Activated CD4-positive, alpha-beta T cell treated with anti-CD3 and anti-CD28 coated beads, Interleukin-2, amount 10 ng/mL, durations not matched to agents 24 days and 14 days (primary cell): ENCODE data around the gene ZNF862. TPM values are rescaled to one million over a fixed set of nuclear protein-coding genes. Genes with fewer than 3 reads are reported as not detected.

ENCODE experiments used
- DNase-seq: peaks from one replicate; pipeline ENCODE4 v3.0.0; 2022
- H3K27ac Mint-ChIP-seq: one replicate; pipeline ENCODE4 v1.8.0; 2022; ENCODE audit warnings: mild to moderate bottlenecking, mixed read lengths
- H3K27me3 Mint-ChIP-seq: one replicate; pipeline ENCODE4 v1.8.0; 2022; ENCODE audit warnings: mixed read lengths
- H3K36me3 Mint-ChIP-seq: one replicate; pipeline ENCODE4 v1.8.0; 2022; ENCODE audit warnings: low read depth, mild to moderate bottlenecking, mixed read lengths
- H3K4me1 Mint-ChIP-seq: one replicate; pipeline ENCODE4 v1.8.0; 2021; ENCODE audit warnings: mixed read lengths
- H3K4me3 Mint-ChIP-seq: one replicate; pipeline ENCODE4 v1.8.0; 2022; ENCODE audit warnings: mild to moderate bottlenecking, moderate library complexity, mixed read lengths
- H3K9me3 Mint-ChIP-seq: one replicate; pipeline ENCODE4 v1.8.0; 2021; ENCODE audit warnings: mixed read lengths
- intact Hi-C: fragments of 100-400 bp; cut with micrococcal nuclease; formaldehyde crosslinking; loops from one replicate; pipeline ENCODE4 v1.15.1; 2023
- total RNA-seq: library from RNA; stranded (reverse); gene quantifications from 2 replicates; pipeline ENCODE4 v1.2.3, GENCODE V29; 2022

The ZNF862 gene
- total RNA-seq, 1 donor from 2014 or later = 16.6 TPM

DNA sequence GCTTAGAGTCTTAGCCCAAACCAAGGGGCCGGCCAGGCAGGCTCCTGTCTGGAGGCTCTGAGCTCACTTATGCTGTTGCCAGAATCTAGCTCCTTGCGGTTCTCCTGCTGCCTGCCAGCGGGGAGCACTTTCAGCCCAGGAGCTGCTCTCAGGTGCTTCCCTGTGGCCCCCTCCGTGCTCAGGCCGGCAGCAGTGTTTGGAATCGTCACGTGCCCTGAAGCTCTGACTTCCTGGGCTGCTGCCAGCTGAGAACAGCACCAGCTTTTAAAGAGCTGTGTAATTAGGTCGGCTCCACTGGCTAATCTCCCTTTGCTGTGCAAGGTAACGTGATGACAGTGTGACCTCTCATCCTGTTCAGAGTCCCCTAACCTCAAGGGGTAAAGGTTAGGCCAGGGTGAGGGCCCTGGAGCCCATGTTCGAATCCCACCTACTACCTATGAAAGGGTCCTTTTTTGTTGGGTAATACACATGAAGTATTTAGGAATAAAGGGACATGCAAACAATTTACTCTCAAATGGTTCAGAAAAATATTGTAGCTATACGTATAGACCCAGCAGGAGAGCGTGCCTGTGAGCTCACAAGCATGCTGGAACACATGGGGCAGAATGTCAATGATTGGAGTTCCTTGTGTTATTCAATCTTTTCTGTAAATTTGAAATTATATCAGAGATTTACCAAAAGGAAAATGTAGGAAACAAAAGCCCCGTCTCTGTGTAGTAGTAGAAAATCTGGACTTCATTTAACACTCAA lies 16.6 kb downstream of the ZNF862 start:
- intact Hi-C loops = no loop called here
- Mint-ChIP-seq H3K4me1 (peaks cover 35% of the 10 kb centered on the region), H3K27ac (peak overlapping the region; percentile 41), H3K9me3 (no peaks in the 10 kb centered on the region), H3K27me3 (no peaks in the 10 kb centered on the region), H3K36me3 (peaks cover 19% of the 10 kb centered on the region), H3K4me3 (no peak overlapping the region)
- no peak for DNase-seq

DNA sequence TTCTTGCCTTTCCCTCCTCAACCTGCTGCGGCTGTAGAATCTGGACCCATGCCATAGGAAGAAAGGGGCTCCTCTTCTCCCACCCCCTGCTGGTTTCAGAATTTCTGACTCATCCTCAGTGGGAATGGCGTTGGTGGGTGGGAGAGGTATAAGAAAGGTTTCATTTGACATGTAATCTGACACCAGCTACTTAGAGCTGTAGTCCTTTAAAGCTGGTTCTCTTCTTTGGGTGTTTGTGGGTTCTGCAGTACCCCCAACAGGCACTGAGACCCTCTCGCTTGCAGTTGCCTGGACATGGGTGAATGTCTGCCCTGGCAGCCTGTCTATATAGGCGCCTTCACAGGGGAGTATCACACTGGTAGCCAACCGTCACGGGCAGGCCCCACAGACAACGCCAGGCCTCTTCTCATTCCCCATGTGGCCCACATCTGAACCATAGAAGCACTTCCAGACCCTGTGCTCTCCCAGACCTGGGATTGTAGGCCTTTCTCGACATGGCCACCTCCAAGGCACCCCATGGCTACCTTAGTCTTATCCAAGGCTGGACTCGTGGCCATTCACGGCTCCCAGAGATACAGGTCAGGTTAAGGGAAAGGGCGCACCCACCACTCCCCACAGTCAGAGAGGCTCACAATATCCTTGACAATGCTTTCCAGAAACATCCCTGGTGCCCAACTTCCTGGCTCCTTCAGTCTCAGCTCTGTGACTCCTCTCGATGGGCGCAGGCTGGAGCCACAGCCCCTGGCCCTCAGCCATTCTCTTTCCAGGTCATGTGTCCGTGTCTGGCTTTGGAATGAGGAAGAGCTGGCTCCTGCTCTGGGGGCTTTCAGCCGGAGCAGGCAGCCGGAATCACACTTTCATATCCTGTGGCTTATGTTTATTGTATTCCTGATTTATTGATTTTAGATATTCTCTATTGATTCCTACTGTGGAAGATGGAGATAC lies 17.5 kb downstream of the ZNF862 start:
- Mint-ChIP-seq H3K4me3 (peak overlapping the region; percentile 33), H3K36me3 (peaks cover 26% of the 10 kb centered on the region), H3K4me1 (peaks cover 33% of the 10 kb centered on the region), H3K9me3 (no peaks in the 10 kb centered on the region), H3K27me3 (no peaks in the 10 kb centered on the region), H3K27ac (no peak overlapping the region)
- DNase-seq = no peak
- intact Hi-C loops = loop anchor here (2.0 kb wide), 1 partner anchor 15 kb away; no protein-coding TSS in a partner anchor

DNA sequence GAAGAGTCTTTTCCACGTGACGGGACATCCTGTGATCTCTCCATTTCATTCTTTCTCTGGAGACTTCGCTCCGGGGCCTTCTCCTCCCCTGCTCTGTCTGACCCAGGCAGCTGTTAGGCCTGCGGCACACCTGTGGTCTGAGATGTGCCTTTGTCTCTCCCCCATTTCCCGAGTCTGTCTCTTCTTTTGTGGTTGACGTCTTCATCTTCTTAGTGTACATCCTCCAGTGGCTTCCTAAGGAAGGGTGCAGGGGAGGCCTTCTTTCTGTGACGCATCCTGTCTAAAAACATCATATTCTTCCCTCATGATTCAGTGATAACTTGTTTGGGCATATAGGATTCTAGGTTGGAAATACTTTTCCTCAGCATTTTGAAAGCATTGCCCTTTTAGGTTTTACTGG lies 18.4 kb downstream of the ZNF862 start:
- no peaks in the 10 kb centered on the region for H3K27me3 Mint-ChIP-seq
- H3K36me3 Mint-ChIP-seq = peaks cover 33% of the 10 kb centered on the region
- peaks cover 33% of the 10 kb centered on the region for H3K4me1 Mint-ChIP-seq
- H3K9me3 Mint-ChIP-seq = no peaks in the 10 kb centered on the region
- intact Hi-C loops = loop anchor here (2.0 kb wide), 1 partner anchor 14 kb away; no protein-coding TSS in a partner anchor
- peak overlapping the region; percentile 74 for H3K4me3 Mint-ChIP-seq
- peak overlapping the region; percentile 54 for H3K27ac Mint-ChIP-seq
- peak; percentile 79 for DNase-seq

DNA sequence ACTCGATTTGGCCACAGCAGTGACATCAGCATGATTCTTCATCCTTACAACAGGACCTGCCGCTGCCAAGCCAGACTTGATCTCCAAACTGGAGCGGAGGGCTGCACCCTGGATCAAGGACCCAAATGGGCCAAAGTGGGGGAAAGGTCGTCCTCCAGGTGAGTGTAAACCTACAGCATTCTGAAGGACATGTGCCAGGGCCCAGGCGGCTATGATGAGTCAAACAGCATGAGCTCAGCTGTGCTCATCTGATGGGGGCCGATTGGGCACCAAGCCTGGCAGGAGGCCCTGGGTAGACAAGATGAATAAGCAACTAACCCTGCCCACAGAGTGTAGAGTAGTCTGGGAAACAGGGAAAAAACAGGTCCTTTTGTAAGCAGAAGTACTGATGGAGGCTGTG lies 21.2 kb downstream of the ZNF862 start:
- Mint-ChIP-seq H3K4me1 (peaks cover 38% of the 10 kb centered on the region), H3K27me3 (no peaks in the 10 kb centered on the region), H3K36me3 (peaks cover 35% of the 10 kb centered on the region), H3K4me3 (no peak overlapping the region), H3K27ac (no peak overlapping the region), H3K9me3 (no peaks in the 10 kb centered on the region)
- no peak for DNase-seq
- intact Hi-C loops = no loop called here

DNA sequence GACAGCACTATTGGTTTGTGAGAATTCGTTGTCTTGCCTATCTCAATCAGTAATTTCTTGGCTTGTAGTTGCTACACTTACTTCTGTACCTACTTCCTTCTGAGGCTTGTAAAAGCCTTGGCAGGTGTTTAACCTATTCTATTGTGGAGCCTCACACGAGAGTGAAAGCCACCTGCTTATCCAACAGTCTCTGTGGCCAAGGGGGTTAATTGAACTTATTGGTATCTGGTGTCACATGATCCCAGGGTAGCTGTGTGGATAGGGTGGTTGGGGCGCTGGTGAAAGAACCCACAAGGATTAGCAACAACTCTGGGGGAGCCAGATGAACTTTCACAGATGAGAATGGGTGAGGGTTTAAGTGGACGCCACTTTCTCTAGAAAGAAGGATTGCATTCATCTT lies 21.7 kb downstream of the ZNF862 start:
- H3K27ac Mint-ChIP-seq = no peak overlapping the region
- no peaks in the 10 kb centered on the region for H3K27me3 Mint-ChIP-seq
- H3K36me3 Mint-ChIP-seq = peaks cover 36% of the 10 kb centered on the region
- no peak for DNase-seq
- intact Hi-C loops = no loop called here
- no peak overlapping the region for H3K4me3 Mint-ChIP-seq
- H3K9me3 Mint-ChIP-seq = no peaks in the 10 kb centered on the region
- H3K4me1 Mint-ChIP-seq = peaks cover 37% of the 10 kb centered on the region

DNA sequence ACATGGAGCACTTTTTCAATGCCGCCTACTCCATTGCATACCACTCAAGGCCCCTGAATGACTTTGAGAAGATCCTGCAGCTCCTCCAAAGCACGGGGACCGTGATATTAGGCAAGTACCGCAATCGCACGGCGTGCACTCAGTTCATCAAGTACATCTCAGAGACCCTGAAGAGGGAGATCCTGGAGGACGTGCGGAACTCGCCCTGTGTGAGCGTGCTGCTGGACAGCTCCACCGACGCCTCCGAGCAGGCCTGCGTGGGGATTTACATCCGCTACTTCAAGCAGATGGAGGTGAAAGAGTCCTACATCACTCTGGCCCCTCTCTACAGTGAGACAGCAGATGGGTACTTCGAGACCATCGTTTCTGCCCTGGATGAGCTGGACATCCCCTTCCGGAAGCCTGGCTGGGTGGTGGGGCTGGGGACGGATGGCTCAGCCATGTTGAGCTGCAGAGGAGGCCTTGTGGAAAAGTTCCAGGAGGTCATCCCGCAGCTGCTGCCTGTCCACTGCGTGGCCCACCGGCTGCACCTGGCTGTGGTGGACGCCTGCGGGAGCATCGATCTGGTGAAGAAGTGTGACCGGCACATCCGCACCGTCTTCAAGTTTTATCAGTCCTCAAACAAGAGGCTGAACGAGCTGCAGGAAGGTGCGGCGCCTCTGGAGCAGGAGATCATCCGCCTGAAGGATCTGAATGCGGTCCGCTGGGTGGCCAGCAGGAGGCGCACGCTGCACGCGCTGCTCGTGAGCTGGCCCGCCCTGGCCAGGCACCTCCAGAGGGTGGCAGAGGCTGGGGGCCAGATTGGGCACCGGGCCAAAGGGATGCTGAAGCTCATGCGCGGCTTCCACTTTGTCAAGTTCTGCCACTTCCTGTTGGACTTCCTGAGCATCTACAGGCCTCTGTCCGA lies 22.9 kb downstream of the ZNF862 start:
- Mint-ChIP-seq H3K4me3 (no peak overlapping the region), H3K9me3 (no peaks in the 10 kb centered on the region), H3K36me3 (peaks cover 38% of the 10 kb centered on the region), H3K4me1 (peaks cover 38% of the 10 kb centered on the region), H3K27me3 (no peaks in the 10 kb centered on the region), H3K27ac (no peak overlapping the region)
- intact Hi-C loops = no loop called here
- peak; percentile 71 for DNase-seq

DNA sequence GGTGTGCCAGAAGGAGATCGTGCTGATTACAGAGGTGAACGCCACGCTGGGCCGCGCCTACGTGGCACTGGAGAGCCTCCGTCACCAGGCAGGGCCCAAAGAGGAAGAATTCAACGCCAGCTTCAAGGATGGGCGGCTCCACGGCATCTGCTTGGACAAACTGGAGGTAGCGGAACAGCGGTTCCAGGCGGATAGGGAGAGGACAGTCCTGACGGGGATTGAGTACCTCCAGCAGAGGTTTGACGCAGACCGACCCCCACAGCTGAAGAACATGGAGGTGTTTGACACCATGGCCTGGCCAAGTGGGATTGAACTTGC lies 23.5 kb downstream of the ZNF862 start:
- peaks cover 38% of the 10 kb centered on the region for H3K4me1 Mint-ChIP-seq
- no peak overlapping the region for H3K27ac Mint-ChIP-seq
- H3K27me3 Mint-ChIP-seq = no peaks in the 10 kb centered on the region
- no peak overlapping the region for H3K4me3 Mint-ChIP-seq
- no peaks in the 10 kb centered on the region for H3K9me3 Mint-ChIP-seq
- DNase-seq = no peak
- intact Hi-C loops = no loop called here
- peaks cover 34% of the 10 kb centered on the region for H3K36me3 Mint-ChIP-seq

DNA sequence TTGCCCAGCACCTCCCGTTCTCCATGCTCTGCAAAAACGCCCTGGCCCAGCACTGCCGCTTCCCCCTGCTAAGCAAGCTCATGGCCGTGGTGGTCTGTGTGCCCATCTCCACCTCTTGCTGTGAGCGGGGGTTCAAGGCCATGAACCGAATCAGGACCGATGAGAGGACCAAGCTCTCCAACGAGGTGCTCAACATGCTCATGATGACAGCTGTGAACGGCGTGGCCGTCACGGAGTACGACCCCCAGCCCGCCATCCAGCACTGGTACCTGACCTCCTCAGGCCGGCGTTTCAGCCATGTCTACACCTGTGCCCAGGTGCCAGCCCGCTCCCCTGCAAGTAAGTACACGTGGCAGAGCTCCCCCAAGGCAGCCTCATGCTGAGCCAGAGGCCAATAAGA lies 24.0 kb downstream of the ZNF862 start:
- peaks cover 39% of the 10 kb centered on the region for H3K4me1 Mint-ChIP-seq
- intact Hi-C loops = no loop called here
- no peak overlapping the region for H3K27ac Mint-ChIP-seq
- peaks cover 36% of the 10 kb centered on the region for H3K36me3 Mint-ChIP-seq
- no peak for DNase-seq
- H3K9me3 Mint-ChIP-seq = no peaks in the 10 kb centered on the region
- no peaks in the 10 kb centered on the region for H3K27me3 Mint-ChIP-seq
- no peak overlapping the region for H3K4me3 Mint-ChIP-seq

DNA sequence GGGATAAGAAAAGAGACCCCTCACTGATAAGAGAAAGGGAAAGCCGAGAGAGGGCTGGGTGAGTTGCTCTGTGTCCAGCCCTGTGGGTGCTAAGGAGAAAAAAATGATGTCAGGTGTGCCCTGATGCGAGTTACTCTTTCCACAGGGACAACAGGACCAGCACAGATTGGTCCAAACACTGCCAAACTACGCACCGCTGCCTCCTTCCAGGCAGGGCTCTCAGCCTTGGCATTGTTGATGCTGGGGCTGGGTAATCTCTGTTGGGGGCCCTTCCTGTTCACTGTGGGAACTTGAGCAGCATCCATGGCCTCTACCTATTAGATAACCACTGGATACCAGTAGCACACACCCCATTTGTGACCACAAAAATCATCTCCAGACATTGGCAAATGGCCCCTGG lies 25.3 kb downstream of the ZNF862 start:
- H3K27ac Mint-ChIP-seq = no peak overlapping the region
- H3K27me3 Mint-ChIP-seq = no peaks in the 10 kb centered on the region
- no peak overlapping the region for H3K4me3 Mint-ChIP-seq
- DNase-seq = peak; percentile 56
- peaks cover 33% of the 10 kb centered on the region for H3K36me3 Mint-ChIP-seq
- peaks cover 44% of the 10 kb centered on the region for H3K4me1 Mint-ChIP-seq
- intact Hi-C loops = no loop called here
- no peaks in the 10 kb centered on the region for H3K9me3 Mint-ChIP-seq

DNA sequence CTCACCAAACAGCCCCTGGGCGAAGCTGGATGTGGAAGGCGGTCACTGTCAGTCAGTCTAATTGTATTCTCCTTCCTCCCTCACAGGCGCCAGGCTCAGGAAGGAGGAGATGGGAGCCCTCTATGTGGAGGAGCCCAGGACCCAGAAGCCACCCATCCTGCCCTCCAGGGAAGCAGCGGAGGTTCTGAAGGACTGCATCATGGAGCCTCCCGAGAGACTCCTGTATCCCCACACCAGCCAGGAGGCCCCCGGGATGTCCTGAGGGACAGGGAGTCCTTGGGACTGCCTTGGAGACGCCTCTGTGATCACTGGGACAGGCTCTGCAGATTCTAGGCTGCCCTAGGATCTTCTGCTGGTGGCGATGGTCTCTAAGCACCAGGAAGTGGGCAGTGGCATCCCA lies 25.8 kb downstream of the ZNF862 start:
- peaks cover 31% of the 10 kb centered on the region for H3K36me3 Mint-ChIP-seq
- peak; percentile 59 for DNase-seq
- H3K27me3 Mint-ChIP-seq = no peaks in the 10 kb centered on the region
- no peak overlapping the region for H3K4me3 Mint-ChIP-seq
- H3K4me1 Mint-ChIP-seq = peaks cover 49% of the 10 kb centered on the region
- intact Hi-C loops = no loop called here
- no peaks in the 10 kb centered on the region for H3K9me3 Mint-ChIP-seq
- peak overlapping the region; percentile 12 for H3K27ac Mint-ChIP-seq

DNA sequence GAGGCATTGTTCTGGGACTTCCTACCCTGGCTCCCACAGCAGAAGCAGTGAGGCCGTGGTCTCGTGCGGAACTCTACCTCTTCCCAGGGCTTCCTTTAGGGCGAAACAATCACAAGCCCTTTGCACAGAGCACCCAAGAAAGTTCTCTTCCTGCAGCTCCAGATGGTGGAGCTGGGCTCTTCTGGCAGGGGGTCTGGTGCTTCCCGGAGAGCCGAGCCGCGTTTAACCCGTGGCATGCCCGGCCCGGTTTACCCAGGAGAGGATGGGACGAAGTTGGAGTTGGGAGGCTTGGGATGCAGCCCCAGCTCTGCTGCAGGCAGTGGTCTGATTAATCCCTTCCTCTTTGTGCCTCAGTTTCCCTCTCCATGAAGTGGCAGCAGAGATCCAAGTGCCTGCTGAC lies 26.6 kb downstream of the ZNF862 start:
- H3K27me3 Mint-ChIP-seq = no peaks in the 10 kb centered on the region
- H3K27ac Mint-ChIP-seq = peak overlapping the region; percentile 93
- intact Hi-C loops = loop anchor here (1.0 kb wide), 1 partner anchor 26 kb away; the partner anchor contains the start of gene ZNF862

DNA sequence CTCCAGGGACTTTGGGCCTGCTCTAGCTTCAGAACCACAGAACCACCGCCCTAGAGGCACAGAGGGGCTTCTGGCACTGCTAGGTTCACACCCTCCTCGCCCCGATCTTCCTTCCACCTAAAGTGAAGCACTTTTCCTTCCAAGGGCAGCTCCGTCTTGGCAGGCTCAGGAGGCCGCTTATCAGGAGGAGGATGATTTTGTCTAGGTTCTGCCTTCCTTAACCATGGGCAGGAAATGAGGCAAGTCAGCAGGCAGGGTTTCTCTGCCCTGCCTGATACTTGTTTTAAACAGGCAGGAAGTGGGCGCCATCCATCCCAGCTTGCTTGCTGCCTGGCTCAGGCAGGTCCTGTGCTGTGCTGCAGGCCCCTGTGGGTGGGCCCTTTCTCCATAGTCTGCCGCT lies 27.3 kb downstream of the ZNF862 start:
- intact Hi-C loops = loop anchor here (1.0 kb wide), 1 partner anchor 27 kb away; the partner anchor contains the start of gene ZNF862
- peaks cover 62% of the 10 kb centered on the region for H3K4me1 Mint-ChIP-seq
- peak overlapping the region; percentile 93 for H3K27ac Mint-ChIP-seq
- peak overlapping the region; percentile 58 for H3K4me3 Mint-ChIP-seq
- peak; percentile 89 for DNase-seq
- no peaks in the 10 kb centered on the region for H3K27me3 Mint-ChIP-seq
- peaks cover 23% of the 10 kb centered on the region for H3K36me3 Mint-ChIP-seq
- no peaks in the 10 kb centered on the region for H3K9me3 Mint-ChIP-seq

More for the DNA sequence above, 26.6 kb downstream of the ZNF862 start:
- no peak for DNase-seq
- H3K36me3 Mint-ChIP-seq = peaks cover 29% of the 10 kb centered on the region
- peaks cover 55% of the 10 kb centered on the region for H3K4me1 Mint-ChIP-seq
- H3K9me3 Mint-ChIP-seq = no peaks in the 10 kb centered on the region
- H3K4me3 Mint-ChIP-seq = no peak overlapping the region

DNA sequence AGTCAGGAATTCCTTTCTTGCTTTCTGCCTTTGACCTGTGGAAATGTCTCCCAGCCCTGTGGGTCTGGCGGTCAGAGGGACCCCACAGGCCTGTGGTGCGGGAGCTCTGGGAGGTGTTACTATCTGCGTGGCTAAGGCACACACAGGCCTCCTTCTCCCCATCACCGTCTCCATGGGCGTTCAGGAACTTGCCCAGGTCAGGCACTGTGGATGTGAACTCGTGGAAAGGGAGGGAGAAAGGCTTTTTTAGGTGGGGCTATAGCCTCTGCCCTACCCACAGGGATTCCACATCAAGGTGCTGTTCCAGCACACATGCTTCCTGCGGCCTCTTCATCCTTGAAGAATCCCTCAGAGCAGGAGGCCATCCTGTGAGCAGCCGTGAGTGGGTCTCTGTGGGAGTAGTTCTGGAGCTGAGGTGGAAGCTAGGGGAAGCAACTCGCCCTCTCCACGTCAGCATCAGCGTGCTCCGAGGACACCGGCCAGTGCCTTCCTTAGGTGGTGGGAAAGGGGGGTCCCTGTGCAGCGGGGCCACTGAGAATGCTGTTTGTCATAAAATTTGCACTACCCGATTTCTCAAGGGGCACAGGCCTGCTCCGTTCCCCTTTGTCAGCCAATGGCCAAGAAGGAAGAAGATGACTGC lies 28.1 kb downstream of the ZNF862 start:
- Mint-ChIP-seq H3K27me3 (no peaks in the 10 kb centered on the region), H3K36me3 (peaks cover 15% of the 10 kb centered on the region), H3K9me3 (no peaks in the 10 kb centered on the region), H3K4me3 (peak overlapping the region; percentile 58), H3K27ac (peak overlapping the region; percentile 93), H3K4me1 (peaks cover 70% of the 10 kb centered on the region)
- intact Hi-C loops = no loop called here
- DNase-seq = peak; percentile 59
